Activated CD4-positive, alpha-beta T cell treated with anti-CD3 and anti-CD28 coated beads for 1 hour (primary cell): ENCODE results near the gene ZNRF1.

Experiments used
- DNase-seq: peaks from one replicate; pipeline ENCODE4 v3.0.0-alpha.2; 2020

ZNRF1 gene

GRCh38 chr16:75028544-75029135, 29.8 kb downstream of the ZNRF1 start:
- DNase-seq = no peak

- no peak for DNase-seq
These were observed 31.0 kb downstream of the ZNRF1 start for GRCh38 chr16:75029854-75030253.

- DNase-seq = no peak
These were observed 33.8 kb downstream of the ZNRF1 start for GRCh38 chr16:75032655-75033054.

- DNase-seq = no peak
These were observed 36.7 kb downstream of the ZNRF1 start for GRCh38 chr16:75035410-75035968.

- no peak for DNase-seq
These were observed 39.4 kb downstream of the ZNRF1 start for GRCh38 chr16:75038036-75038858.

- no peak for DNase-seq
These were observed 41.1 kb downstream of the ZNRF1 start for GRCh38 chr16:75039941-75040340.

GRCh38 chr16:75042426-75043174, 43.8 kb downstream of the ZNRF1 start:
- DNase-seq = no peak

- no peak for DNase-seq
These were observed 44.5 kb downstream of the ZNRF1 start for GRCh38 chr16:75043175-75043895.

- DNase-seq = no peak
These were observed 46.1 kb downstream of the ZNRF1 start for GRCh38 chr16:75044800-75045361.

- DNase-seq = no peak
These were observed 46.6 kb downstream of the ZNRF1 start for GRCh38 chr16:75045424-75045823.

- no peak for DNase-seq
These were observed 49.2 kb downstream of the ZNRF1 start for GRCh38 chr16:75048054-75048453.

- DNase-seq = no peak
These were observed 49.7 kb downstream of the ZNRF1 start for GRCh38 chr16:75048530-75048929.

GRCh38 chr16:75052481-75053202, 53.8 kb downstream of the ZNRF1 start:
- DNase-seq = no peak

GRCh38 chr16:75053791-75054555, 55.1 kb downstream of the ZNRF1 start:
- DNase-seq = no peak

GRCh38 chr16:75054556-75054947, 55.7 kb downstream of the ZNRF1 start:
- DNase-seq = no peak

GRCh38 chr16:75058806-75059205, 60.0 kb downstream of the ZNRF1 start:
- no peak for DNase-seq

GRCh38 chr16:75059411-75059810, 60.6 kb downstream of the ZNRF1 start:
- DNase-seq = no peak

- DNase-seq = no peak
These were observed 61.9 kb downstream of the ZNRF1 start for GRCh38 chr16:75060723-75061122.

- no peak for DNase-seq
These were observed 62.8 kb downstream of the ZNRF1 start for GRCh38 chr16:75061669-75062068.

GRCh38 chr16:75062135-75062975, 63.5 kb downstream of the ZNRF1 start:
- DNase-seq = no peak
